ENCODE measurements around the gene RFC2.

GRCh38 chr7:74193913-74194312 lies 60.3 kb downstream of the RFC2 start:
- TF ChIP-seq EZH2phosphoT487 (IDR thresholded peaks at IDR 0.05; ENCODE audit: borderline replicate concordance) (no peak), CTCF (conservative IDR thresholded peaks at IDR 0.05; ENCODE audit: low read length) (no peak)

Data from Loucy (cell line).